ELR (cell line): ENCODE measurements around the gene MITF.
A peak's percentile ranks its signal among the peaks of the same experiment; 100 is the strongest.

Experiments used
- DNase-seq: peaks from one replicate; pipeline ENCODE4 v3.0.0-alpha.2; 2015; ENCODE audit warnings: low read depth

The MITF gene, protein sequence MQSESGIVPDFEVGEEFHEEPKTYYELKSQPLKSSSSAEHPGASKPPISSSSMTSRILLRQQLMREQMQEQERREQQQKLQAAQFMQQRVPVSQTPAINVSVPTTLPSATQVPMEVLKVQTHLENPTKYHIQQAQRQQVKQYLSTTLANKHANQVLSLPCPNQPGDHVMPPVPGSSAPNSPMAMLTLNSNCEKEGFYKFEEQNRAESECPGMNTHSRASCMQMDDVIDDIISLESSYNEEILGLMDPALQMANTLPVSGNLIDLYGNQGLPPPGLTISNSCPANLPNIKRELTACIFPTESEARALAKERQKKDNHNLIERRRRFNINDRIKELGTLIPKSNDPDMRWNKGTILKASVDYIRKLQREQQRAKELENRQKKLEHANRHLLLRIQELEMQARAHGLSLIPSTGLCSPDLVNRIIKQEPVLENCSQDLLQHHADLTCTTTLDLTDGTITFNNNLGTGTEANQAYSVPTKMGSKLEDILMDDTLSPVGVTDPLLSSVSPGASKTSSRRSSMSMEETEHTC

DNA sequence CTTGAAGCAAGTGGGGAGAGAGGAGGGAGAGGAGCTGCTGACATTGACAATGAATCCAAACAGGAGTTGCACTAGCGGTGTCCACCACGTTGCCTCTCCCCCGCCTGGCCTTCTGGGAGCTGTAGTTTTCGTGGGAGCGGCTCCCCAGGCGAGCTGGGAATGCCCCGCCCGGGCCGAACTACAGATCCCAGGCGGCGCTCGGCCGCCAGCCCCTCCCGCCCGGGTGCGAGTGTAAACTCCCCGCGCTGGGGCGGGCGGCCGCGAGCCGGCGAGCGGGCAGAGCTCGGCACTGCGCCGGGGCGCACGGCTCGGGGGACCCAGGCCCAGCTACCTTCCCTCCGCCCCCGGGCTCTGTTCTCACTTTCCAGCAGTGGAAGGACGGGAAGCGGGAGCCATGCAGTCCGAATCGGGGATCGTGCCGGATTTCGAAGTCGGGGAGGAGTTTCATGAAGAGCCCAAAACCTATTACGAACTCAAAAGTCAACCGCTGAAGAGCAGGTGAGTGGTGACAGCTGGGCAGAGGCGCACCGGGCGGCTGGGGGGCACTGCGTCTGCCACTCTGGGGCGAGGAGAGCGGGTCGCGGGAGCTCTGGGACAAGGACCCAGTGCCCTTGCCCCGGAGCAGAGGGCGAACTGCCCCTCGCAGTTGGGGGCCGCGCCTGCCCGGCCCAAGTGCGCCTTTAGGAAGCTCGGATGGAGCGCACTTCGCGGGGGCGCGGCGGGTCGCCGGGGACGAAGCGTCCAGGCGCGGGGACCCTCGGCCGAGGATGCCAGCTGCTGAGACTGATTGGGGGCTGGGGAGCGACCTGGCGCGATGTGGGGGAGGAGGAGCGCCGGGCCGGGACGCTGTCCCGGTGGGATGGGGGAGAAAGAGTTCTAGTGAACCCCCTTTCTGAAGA is at the start of gene MITF:
Gene MITF (plus strand): TSS at position 261 of the 899 bp plus-strand sequence. CDS start 134 bp downstream, at position 395.
- peak; percentile 91 for DNase-seq

DNA sequence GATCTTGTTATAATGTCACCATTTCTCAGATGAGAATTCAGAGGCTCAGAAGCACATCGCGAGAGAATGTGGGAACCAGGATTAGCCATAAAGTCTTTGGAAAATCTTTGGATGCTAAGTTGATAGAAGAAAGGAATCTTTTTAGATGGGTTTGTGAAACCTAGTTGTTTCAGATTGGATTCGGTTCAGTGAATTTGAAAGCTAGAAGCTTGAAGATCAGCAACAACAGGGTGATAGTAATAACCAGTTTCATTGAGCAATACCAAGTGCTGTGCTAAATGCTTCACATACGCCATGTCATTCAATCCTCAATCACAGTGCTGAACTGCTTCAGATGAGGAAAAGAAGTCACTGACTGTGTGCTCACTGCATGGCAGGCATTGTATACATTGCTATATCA is 47.4 kb upstream of the MITF start:
- no peak for DNase-seq

DNA sequence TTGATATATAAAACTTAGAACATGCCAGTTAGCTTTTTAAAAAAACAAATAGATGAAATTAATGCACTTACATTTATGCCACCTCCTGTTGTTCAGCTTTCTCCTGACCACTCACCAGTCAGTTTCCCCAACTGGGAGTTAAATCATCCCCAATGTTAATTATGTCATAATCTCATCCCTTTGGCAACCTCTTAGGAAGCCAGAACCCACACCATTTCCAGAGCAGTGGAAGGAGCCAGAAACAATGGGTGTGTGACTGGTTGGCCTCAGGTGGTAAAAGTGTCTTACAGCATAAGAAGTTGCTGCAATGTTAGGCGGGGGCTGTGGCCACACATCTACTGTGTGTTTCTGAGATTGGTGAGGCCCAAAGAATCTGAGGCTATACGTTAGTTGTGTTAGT is 46.5 kb upstream of the MITF start:
- no peak for DNase-seq

DNA sequence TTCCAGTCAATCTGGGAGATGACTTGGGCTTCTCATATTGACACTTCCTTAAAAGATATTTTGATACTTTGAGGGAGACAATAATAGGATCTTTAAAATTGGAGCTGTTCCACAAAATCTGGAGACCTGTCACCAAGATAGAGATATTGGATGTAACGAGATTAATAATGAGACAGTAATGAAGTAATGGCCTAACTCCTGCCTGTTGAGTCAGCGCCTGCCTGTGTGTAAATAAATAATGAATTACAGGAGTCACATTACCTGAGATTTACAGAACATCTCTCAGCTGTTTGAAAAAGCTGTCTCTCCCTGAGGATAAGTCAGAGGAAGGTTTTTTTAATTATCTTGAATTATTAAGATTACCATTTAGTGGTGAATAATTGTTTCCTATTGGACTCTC is 43.8 kb upstream of the MITF start:
- no peak for DNase-seq

DNA sequence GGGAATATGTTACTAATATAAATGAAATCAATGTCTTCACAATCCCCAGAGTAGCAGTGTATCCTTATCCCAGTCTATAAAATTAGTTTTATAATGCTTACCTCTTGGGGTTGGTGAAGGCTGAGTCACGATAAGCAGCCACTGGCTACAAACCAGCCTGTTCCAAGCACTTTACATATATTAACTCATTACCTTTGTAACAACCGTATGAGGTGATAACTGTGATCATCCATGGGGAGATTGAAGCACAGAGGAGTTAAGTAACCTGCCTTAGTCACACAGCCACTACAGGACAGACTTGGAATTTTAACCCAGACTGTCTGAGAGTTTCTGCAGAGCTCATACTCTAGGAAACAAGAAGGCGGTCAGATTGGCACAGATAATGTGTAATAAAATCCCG is 43.3 kb upstream of the MITF start:
- DNase-seq = no peak

DNA sequence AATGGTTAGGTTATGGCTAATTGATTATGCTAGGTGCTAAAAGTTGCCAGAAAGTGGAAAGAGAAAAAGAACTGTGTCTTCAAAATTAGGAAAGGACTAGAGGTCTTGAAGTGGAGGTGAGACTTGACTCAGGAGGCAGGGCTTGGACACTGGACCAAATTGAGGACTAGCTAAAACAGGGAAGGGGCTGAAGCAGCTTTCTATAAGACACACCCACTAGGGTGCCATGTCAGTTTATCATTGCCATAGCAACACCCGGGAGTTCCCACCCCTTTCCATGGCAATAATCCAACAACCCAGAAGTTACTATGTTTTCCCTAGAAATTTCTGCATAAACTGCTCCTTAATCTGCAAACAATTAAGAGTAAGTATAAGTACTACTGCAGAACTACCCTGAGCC is 42.9 kb upstream of the MITF start:
- no peak for DNase-seq

DNA sequence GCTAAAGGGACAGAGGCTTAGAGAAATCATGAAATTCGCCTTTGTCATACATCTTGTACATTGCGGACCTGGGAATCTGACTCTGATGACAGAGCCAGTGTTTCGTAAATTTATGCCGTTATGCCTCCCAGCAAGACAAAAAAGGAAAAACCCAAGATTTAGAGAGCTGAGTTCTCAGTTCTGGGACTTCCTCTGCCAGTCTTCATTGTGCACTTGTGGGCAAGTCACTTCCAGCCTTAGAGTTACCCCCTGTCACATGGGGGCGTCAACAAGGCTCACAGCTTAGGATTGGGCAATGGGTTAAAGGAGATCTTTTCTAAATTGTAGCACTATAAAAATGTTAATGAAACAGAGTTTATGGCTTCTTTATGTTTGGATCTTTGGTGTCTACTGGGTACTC is 41.9 kb upstream of the MITF start:
- no peak for DNase-seq

DNA sequence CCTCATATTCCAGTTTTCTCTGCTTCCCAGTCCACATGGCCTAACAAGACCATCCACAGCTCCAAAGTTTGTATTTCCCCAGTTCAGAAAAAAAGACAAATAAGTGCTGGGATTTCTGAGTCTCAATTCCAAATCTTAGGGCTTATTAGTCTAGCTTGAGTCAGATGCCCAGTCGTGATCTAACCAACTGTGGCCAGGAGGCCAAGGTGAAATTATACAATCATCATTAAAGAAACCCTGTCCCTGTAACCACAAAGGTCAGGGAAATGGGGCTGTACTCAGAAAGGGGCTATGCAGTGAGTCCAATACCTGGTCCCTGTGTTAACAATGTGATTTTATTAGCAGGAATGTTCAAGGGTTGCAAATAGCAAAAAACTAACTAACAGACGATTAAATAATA is 40.5 kb upstream of the MITF start:
- DNase-seq = peak; percentile 4

DNA sequence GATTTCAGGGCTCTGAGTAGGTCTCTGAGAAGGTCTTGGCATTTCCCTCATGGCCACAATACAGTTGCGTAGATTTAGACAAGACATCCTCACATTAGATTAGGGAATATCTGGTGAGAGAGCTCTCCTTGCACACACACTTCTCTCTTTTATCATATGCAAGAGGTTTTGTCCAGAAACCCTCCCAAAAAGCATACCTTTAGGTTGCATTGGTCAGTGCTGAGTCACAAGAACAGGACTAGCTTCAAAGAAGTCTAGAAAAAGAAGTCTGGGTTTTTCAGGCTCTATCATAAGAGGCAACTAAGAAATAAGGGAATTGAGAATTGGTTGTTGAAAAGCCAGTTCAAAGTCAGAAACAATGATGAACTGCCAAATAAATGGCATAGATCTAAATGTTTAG is 40.1 kb upstream of the MITF start:
- DNase-seq = no peak

DNA sequence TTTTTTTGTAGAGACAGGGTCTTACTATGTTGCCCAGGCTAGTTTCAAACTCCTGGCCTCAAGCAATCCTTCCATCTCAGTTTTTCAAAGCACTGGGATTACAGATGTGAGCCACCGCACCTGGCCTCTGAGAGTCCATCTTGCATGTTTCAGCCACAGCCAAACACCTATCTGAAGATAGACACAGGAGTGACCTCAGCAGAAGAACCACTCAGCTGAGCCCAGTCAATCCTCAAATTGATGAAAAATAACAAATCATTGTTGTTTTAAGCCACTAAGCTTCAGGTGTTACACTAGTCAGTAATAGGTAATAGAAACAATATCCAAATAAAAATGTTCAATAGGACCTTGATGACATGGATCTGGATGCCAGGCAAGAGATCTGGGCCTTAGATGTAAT is 38.3 kb upstream of the MITF start:
- DNase-seq = no peak

DNA sequence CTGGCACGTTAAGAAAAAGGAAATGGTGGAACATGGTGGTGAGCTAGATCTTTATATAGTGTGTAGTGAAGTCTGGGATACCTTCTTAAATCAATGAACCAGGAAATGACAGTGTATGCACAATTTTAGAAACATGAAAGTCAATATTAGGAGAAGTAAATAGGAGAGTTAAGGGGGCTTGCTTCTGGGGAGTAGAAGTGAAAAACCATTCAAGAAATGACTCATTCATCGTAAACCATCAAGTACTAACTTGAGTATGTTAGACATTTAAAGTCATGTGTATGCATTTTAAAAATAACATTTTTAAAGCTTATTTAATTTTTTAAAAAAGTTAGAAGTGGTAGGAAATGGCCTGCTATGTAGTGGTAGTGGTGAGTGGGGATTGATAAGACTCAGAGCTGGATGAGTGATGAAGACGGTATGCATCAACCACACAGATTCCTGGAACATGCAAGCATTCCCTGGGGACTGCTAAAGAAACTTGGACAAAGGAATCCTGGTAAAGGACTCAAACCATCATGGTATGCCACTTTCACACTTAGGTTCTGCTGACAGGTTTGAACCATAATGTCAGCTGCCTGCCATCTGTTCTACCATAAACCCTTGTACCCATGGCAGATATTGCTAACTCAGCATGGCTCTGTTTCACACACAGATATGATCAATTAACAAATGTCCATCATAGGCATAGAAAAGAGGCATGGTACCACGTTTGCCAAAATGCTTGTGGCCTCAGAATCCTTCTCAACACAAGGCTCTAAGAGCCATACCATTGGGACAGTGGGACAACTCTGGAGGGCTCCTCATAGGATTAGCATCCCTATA is 28.9 kb upstream of the MITF start:
- DNase-seq = no peak

DNA sequence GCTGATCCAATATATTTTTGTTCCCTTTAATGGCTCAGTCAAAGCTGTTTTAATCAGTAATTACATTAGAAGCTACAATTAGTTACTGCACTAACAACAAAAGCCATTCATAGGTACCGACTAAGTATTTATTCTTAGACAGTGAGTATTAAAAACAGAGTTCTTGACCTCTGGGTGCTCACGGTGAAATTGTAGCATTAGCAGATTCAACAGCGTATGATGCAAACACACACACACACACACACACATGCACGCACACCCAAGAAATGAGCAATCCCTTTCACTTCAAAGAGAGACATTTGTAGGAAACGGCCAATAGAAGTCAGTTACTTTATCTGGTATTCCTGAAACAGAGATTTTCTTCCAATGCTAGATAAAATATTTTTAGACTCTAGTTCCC is 27.0 kb upstream of the MITF start:
- DNase-seq = no peak

DNA sequence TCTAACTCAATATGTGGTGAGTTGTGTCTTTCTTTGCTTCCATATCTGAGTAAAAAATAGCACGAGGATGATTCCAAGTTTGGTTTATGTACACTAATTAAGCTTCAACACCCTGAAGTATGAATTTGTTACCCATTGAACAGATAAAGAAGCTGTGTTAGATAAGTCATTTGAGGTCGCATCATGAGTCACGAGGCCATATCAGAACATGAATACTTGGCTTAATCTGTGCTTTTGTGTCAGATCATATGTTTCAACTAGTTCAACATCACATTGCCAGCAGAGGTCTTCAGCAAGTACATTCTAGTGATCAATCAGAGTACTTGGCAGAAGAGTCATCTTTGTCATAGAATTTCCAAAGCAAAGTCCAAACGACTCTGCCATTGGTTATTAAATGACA is 26.3 kb upstream of the MITF start:
- DNase-seq = no peak

DNA sequence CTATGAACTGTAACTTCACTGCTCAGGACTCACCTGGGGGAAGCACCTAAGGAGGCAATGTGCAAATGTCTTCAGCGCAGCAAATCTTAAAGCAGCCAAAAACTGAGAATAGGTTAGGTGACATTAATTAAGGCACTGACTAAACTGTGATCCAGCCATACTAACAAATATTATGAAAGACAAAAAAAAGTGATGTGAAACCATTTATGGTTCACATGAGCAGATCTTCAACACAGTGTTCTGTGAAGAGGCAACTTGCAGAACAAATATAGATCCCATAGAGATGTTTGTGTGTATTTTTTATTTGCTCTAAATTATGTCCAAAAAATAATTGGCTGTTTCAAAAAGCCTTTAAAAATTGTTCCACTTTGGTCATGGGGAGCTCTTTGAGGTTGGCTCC is 24.1 kb upstream of the MITF start:
- no peak for DNase-seq

DNA sequence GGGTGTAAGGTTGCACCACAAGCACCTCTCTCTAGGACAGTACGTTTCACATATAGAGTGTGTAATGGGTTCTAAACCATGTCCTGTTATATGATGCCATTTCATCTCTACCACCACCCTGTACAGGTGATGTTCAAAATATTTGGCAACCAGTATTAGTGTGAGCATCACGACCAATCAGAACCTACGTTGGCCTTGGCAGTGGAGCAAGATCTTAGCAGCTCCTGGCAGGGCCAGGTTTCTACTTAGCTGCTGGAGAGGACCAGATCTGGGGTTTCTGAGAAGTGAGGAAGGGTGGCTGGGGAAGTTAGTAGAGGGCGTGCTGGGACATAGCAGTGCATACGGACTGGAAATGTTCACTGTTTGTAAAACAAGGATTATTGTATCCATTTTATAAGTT is 23.1 kb upstream of the MITF start:
- no peak for DNase-seq

DNA sequence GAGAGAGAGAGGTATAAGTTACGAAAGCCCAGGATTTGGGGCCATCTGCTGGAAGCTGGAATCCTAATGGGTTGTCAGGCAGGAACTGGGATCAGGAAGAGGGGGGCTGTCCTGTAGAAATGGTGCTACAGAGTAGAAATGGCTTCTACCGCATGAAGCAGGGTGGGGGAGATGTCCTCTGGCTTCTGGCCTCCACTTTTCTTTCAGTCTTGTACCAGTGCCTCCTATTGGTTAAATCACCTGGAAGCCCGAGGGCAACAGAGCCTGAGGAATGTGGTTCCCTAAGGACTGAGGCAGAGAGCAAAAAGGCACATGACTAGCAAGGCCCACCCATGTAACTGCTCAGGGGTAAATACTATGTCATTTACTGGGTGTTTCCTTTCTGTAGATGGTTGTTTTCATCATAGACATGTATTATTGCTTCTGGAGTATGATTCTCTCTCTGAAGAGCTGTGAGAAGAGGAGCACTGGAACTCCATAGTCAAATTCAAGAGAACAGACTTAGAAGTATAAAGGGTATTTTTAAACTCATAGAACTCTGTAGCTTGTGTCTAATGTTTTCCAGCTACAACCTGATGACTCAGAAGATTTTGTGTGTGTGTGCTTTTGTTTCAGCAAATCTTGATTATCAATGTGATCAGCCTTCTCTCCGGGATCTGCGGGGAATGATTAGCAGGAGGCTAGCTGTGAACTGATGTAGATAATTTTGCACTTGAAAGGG is 20.2 kb upstream of the MITF start:
- DNase-seq = no peak

DNA sequence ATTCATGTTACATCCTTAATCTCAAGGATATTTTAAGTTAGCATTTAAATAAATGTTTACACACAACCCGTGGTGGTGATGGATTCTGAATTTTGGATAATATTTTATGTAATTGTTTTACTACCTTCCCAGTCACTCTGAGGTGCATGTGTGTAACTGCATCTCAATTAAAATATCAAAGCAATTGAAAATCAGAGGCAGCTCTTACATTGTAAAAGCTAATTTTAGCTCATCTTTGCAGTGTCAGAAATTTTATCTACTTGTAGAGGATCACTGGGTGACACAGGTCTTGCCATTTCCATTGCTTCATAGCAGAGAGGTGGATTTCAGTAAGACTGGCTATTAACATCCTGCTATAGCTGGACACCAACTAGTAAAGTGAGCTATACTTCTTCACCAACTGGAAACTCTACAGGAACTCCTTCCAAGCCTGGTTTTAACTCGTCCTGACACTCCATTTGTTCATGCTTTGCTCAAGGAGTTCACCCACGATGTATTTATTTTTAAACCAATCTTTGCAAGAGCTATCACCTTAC is 19.6 kb upstream of the MITF start:
- no peak for DNase-seq

DNA sequence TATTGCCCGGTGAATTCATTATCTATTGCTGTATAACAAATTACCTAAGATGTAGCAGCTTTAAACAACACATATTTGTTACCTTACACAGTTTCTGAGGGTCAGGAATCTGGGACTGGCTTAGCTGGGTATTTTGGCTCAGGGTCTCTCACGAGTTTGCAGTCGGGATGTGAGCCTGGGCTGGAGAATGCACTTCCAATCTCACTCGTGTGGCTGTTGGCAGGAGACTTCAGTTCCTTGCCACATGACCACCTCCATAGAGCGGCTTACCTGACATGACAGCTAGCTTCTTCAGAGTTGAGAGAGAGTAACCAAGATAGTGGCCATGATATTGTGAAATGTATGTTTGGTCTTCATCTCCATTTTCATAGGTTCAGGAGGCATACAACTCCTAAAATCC is 18.4 kb upstream of the MITF start:
- no peak for DNase-seq

DNA sequence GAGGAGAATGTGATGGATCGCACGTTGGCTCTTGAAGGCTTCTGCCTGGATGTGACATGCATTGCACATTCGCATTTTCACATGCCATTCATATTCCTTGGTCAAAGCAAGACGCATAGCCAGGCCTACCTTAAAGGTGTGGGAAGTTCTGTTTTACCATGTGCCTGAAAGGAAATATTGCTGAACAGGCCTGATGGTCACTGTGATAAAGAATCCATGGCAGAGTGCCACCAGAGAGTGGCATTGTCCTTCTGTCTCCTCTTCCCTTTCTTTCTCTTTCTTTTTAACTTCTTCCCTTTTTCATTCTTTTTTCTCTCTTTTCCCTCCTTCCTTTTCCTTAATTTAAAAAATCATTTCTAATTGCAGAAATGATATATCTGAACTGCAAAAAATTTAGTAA is 15.9 kb upstream of the MITF start:
- no peak for DNase-seq

DNA sequence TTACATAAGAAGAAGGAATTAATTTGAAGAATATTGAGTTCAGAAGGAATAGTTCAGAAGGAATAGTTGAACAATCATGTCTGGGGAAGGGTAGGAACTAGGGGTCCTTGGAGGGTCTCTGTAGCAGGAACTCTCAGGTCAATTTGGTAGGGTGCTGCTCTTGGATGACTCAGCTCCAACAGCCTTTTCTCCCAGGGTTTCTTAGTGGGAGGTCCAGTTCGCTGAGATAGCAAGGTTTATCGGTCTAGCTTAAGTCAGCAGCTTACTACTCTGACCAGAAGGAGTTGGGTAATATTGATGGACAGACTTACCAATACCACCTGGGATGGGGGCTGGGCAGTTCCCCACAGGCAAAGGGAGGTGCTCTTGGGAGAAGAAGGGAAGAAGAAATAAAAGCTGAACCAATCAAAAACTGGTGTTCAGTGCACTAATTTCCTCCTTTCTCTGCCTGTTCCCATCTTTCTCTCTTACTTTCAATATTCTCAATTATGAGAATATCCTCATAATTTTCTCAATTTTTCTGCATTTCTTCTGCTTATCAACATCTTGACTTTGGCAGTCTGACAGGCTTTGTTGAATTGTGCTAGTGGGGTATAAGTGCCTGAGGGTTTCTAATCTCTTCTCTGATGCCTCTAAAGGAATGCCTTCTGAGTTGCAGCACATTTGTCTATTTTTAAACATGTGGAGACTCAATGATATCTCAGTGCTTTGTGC is 14.4 kb upstream of the MITF start:
- DNase-seq = no peak
